HG02610 (cell line): ENCODE measurements around the gene HOXB5.

Experiments used
- ATAC-seq: cut with Tn5 transposase; IDR thresholded peaks from one replicate; pipeline ENCODE4 v1.9.1; 2021; ENCODE audit warnings: mild to moderate bottlenecking, moderate library complexity; ENCODE audit not compliant: unreplicated experiment

Gene HOXB5

DNA sequence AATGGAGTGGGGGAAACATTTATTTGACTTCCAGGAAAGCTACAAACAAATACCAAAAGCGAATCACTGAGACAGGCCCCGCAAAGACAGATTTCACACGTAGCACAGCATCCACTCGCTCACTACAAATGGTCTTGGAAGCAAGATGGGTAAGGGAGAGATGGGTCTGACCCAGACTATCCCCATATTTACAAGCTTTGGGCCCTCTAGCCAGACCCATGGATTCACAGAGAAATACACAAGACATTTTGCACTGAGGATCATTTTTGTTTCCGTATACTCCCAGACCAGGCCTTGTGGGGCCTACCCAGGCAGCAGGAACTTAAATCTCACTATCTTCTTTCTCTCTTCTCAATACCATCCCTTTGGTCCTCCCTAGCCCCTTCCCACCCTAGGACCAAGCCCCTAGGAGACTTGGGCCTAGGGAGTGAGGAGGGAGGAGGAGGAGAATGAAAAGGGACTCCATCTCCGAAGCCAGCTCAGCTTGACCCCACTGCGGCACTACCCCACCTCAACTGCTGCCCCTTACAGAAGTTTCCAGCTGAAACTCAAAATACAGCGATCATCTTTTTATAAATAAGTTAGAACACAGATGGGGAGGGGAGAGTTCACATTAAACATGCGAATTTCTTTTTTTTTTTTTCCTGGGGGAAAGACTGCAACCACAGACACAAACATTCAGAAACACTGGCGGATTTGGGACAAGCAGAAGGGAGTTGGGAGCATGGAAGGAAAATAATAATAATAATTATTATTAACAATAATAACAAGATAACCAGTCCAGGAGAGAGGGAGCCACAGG is 2.1 kb downstream of the HOXB5 start:
- no peak for ATAC-seq

DNA sequence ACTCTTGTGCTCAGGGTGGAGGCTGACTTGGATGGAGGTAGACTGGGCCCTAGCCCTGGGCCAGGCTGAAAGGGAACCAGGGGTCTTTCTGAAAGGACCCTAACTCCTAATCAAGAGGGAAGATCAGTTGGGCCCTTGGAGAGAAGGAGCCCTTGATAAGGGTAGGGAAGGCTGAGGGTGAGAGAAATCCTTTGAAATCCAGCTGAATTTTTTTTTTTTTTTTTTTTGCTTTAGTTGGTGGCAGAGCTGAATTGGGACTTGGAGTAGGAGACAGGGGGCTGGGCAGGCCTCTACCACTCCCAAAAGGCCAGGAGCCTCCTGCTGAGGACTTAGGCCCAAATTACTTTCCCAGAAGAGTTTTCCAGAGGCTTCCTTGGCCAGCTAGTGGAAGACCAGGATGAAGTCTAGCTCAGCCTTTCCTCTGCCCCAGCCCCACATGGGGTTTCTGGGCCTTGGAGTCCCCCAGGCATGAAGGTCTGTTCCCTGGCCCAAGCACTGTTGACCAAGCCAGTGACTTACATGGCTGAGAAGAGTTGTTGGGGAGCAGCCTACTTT is 2.9 kb downstream of the HOXB5 start:
- ATAC-seq, result no peak

DNA sequence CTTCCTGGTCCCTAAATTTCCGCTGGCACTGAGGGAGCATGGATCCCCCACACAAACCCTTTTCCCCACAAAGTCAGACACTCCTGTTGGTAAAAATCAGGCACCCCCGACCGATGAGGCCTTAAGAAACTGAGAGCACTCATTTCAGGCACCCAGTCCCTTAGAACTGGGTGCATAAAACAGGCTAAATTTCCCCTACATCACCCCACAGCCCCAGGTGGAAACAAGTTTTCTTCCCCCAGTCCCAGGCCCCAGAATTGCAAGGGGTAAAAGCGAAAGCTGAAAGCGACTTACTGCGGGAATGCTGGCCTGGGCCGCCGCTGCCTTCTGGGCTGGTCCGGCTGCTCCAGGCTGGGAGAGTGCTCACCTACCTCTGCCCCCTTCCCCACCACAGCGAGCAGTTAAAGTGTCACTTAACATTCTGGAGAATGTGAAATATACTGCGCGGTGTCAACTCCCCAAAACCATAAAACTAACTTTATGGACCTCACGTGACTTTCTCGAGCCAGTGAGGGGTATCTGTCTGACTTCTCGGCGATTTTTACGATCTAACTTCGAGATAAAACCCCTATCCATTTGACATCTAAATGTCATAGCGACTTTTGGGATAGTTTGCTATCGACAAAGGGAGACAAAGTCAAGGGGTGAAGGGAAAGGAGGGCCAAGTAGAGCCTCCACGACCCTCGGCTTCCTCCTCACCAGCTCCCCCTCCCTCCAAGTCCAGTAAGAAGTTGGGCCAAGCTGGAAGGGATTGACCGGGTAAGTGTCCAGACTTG is 3.6 kb downstream of the HOXB5 start, which contains the start of gene HOXB3:
HOXB3 (minus strand) TSS at position 411 of the 776 bp plus-strand sequence. CDS start 37,767 bp downstream, outside the sequence.
- no peak for ATAC-seq

DNA sequence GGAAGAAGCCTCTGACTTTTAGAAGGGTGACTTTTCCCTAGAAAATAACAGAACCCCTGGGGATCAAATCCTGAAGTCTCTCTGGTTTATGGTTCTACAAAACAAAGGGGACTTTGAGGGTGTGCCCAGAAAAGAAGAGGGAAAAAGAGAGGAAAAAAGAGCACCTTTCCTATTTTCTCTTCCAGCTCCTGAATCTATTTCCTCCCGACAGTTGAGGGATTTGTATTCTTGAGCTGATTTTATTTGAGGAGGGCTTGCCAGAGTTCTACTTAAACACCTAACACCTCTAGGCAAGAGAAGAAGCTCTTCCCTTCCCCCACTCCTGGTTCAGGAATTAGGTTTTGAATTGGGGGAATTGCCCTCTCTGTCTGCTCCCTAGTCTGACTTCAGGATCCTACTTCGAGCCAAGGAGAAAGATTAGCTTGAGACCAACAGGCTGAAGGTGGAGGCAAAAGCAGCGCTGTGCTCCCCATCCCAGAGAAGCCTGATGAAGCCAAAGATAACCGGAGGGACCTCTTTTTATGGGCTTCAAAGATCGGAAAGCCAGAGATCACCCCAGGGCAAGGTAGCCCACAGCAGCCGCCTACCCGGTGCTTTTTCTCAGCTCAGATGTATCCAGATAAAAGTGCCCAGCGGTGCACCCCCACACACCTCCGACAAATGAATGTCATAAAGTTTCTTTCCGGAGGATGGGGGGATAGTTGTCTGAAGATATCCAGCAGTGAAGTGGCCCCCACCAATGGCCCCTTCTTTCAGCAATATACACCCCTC is 4.3 kb downstream of the HOXB5 start:
- ATAC-seq, result no peak

DNA sequence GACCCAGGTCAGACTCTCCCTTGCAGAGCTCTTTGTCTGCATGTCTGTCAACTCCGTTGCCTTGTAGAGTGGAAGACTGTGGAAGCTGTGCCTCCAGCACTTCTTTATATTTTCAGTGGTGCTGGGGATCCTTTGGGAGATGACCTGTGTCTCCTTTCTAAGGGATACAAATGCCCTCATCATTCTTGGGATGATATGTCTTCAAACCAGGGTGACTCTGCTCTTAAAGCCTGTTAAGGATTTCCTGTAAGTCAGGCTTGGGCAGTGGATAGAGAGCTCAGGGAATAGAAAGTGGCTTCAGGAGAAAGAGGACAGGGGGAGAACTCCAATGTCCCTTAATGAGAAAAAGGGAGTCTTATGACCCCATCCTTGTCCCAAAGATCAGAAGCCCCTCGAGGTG is 5.1 kb downstream of the HOXB5 start:
- ATAC-seq, result no peak

DNA sequence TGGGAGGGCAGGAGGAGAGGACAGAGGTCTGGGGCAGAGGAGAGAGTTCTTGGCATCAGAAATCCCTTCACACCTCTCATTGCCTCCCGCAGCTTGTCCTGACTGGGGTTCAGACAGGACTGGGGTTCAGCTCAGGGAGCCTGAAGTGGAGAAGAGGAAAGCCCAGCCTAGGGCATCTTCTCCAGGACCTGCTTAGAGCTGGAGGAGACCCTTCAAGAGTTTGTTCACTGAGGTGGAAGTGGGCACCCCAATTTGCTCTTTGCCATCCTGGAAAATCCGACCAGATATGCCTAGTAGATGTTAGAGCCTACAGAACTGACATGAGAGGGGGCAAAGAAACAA is 5.5 kb downstream of the HOXB5 start:
- no peak for ATAC-seq

DNA sequence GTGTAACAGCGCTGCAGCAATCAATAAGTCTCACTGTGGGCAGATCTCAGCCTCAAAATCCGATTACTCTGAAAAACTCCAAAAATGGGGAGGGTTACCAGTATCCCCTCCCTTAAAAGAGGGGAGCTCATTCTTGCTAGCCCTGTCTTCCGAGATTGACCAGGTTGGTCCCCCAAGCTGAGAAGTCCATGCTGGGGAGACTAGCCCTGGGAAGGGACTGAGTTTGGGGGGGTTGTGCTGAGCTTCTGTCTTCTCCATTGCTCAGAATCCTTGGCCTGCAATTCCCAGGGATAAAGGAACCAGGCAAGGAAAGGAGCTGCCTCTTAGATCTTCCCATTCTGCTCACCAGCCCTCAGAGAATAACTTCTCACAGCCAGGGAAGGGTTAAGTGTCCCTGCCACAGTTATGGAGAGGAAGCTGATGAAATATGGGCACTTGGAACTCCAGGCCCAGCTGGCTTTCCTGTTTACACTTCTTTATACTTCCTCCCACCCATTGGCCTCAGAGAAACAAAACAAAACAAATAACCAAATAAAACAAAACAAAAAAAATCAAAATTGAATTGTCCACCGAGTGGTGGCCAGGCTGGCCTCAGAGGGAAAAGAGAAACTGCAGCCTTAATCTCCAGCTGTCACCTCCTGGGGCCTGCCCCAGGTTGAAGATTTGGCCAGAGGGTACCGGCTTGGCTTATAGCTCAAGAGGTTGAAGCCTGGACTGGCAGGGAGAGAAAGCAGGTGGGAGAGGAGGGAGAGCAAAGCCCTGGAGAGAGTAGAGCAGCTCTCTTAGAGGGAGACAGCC is 6.1 kb downstream of the HOXB5 start:
- no peak for ATAC-seq

DNA sequence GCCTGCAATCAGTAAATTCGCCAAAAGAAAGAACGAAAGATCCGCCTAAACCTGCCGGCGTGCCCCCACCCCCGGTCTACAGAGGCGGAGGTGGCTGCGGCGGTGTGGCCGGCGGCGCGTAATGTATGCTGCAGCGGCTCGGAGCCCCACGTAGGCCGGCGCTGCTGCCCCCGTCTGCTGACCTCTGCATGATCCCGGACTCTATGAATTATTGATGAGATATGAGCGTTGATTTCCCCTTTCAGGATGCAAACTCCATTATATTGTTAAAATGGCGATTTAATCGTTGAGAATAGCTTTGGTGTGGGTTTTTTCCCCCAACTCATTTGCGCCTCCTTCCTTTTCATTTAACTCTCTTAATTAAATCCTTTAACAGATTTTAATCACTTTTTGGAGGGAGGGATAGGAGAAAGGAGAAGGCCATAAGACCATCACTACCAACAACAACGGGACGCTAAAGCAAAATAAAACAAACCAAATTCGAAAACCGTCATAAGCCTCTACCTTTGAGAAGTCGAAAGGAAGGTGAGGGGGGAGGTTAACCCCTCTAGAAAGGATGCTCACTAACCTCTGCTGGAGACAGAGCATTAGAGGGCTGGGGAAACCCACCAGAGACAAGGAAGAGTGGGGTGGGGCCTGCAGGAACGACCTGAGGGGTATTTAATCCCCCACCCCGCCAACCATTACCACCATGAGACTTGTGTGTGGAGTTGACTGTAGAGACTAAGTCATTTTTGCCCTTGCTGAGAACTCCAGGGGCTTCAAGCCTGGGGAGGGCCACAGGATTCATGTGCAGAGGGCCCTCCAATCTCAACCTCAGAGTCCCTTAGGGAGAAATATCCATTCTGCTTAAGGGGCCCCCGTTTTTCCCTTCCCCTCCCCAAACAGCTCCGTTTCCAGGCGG is 7.0 kb downstream of the HOXB5 start:
- no peak for ATAC-seq

DNA sequence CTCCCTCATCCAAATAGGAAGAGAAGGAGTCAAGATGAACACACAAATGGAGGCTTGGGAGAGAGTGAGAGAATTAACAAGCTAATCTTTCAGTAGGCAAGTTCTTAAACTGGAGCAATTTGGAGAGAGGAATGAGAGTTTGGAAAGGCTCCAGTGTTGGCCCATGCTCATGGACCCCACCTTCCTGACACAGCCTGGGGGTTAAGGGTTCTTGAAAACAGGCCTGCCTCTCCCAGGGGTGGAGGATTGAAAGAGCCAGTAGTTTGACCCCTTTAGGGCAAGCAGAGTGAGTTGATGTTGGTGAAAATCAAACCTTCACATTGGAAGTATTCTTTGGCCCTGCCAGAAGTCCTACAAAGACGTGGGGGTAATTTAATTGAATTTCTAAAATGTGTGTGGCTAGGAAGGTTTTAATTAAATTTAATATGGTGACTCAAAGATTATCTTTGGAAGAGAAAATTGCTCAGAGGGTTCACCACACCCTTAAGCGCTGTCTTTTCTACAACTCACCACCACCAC is 9.3 kb downstream of the HOXB5 start:
- no peak for ATAC-seq

DNA sequence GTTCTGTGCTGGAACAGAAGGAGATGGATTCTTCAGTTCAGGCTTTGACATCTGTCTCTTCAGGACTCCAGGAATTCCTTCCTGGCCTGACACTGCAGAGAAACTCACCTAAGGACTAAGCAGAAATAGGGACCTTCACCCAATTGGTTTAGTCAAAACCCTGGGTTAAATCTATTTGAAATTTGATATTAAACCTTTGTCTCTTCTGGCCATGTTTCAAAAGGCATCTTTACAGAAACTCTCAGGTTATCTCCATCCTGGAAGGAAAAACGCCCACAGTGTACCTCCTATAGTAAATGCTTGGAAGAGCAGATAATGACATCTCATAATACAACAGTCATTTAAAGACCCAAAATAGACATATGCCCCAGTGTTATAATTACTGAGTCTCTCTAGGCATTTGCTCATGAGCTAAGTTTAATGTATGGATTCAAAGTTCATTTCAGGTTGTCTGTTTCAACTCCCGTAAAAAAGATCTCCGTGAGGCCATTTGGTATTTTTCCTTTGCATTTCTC is 9.8 kb downstream of the HOXB5 start:
- no peak for ATAC-seq

DNA sequence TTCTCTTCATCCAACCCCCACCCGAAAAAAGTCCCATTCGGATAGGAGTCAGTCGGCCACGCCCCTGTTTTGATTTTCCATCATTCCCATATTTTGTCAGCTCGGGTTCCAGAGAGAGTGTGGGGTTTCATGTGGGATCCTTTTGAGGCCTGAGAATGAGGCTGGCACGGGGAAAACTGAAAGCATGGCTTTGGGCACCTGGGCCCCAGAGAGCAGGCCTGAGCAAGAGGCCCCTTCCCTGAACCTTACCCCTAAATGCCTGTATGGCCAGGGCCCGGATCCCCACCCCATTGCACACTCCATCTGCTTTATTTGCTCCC is 10.9 kb downstream of the HOXB5 start:
- no peak for ATAC-seq

DNA sequence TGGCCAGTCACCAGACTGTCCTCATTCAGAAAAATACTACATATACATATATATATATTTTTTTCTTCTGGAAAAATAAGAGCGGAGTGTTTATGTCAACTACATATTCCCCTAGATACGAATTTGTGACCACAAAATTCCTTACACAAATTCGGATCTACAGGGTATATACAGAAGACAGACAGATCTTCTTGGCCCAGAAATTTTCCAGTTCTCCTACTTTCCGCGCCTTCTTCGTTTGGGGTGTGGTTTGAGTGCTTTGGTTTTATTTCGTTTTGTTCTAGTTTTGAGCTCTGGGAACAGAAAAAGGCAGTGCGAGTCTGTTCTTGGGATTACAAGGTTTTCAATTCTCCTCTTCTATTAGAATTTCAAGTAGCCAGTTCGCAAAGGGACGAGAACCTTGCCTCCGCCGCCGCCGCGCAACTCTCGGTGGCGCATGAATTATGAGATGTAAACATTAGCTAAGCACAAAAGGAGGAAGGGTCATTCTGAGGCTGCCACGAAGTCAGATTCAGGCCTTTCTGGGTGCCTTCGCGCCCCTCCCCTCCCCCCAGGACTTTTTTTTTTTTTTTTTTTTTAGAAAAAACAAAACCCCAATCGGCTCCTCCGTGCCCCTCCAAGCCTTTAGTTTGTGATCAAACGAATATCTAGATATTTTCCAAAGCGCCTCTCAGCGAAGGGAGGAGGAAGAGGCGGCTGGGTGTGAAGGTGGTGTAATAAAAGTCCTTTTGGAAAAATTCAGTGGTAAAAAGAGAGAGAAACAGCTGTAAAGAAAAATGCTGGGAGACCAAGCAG is 13.6 kb downstream of the HOXB5 start:
- no peak for ATAC-seq

DNA sequence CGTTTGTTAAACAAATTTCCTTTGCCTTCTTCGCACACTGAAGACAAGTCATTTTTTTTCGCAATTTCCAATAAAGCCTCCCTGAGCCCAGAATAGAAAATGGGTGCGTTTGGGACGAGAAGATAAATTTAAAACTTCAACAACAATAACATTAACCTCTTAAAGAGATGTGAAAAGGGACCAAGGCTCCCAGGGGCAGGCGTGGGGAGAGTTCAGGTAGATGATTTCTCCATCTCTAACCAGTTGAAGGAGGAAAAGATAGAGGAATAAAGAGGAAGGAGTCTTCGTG is 14.2 kb downstream of the HOXB5 start:
- ATAC-seq, result no peak

DNA sequence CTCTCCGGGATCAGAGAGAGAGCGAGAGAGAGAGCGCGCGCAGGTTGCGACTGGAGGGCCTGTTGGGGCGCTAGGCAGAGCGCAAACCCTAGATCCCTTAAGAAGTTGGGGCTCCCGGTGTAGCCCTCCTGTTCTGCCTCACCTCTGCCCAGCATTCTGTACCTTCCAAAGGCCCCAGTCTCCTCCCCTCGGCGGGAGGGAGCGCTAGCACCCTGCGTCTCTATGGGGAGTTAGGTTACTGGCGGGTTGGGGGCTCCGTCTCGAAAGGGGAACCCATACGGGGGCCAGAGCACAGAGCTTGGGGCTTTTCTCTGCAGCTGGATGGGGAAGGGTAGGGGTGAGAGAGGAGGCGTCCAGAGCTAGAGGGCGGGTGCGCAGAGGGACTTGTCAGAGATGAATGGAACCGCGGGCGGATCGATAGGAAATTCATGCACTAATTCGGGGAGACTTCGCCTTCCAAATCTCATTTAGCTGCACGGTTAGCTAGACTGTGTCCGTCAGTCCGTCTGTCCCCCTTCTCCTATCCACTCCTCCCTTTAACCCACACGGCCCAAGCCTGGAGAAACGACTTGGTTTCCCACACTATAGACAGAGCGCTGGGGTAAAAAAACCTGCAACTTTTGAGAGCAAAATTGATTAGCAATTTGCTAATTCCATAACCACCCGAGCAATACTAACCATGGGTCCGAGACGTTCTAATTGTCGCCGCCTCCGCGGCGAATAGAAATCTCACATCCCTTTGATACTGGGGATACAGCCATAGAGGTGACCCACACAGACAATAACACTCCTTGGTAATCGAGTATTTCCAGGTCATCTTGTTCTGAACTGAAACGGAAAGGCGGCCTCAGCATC is 14.7 kb downstream of the HOXB5 start:
- no peak for ATAC-seq

DNA sequence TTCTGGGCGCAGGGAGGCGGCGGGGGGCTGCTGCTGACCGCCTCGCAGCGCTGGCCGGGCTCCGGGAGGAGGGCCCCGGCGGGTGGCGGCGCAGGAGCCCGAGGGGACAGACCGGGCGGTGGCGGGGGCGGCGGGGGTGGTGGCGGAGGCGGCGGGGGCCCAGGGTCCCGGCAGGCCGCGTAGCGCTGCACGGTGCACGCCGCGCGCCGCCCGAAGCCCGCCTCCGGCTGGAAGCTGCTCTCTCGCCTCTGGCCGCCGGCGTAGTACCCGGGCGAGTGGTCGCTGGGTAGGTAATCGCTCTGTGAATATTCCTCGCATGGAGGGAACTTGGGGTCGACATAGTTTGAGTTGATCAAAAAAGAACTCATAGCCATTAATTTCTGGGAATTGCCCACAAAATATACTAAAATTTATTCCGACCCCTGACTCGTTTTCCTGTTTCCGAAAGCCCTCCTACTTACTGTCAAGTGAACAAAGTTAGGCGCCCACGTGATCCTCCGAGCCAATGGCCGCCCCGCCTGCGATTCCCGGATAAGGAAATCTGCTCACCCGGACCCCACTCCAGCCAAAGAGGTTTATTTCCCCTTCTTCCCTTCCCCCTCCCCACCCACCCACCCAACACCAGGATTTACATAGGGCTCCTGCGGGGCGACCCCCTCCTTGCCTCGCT is 15.5 kb downstream of the HOXB5 start, which contains the start of gene HOXB4:
HOXB4 (minus strand) TSS at position 405 of the 670 bp plus-strand sequence; CDS start at position 374, 31 bp downstream.
- ATAC-seq, result no peak

DNA sequence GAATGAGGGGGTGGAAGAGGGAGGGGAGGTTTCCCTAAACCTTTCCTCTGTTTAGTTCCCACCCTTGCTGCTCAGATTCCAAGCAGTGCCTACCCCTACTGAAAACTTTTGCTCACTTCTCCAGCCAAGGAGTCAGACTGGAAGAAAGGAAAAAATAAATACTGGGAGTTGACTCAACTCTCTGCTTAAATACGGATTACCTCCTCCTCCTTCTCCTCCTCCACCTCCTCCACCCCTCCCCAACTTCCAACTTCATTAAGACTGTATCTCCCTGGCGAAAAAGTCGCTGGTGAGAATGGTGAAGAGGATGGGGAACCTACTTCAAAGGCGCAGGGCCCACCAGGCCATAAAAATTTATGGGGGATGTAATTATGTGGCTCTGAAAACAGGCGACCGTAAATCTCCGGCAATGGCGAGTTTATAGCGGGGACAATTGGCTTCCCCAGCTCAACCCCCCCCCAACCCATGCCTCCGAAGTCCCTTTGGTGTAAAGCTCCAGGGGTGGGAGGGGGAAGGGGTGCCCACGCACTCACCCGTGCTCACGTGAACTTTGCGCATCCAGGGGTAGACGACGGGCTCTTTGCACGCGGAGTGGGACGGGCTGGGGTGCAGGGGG is 16.1 kb downstream of the HOXB5 start:
- ATAC-seq, result no peak
